HG02852 (cell line): ENCODE measurements around the gene ANKLE1.
"Not testable (repeated sequence)": the region's sequence is repeated elsewhere in the genome, so short reads cannot be mapped to it uniquely, and the experiment has no call there.

Source experiments
- ATAC-seq: cut with Tn5 transposase; IDR thresholded peaks from one replicate; pipeline ENCODE4 v1.9.1; 2021; ENCODE audit warnings: mild to moderate bottlenecking, moderate library complexity; ENCODE audit not compliant: unreplicated experiment

Gene ANKLE1

GRCh38 chr19:17246681-17247425 is 34.8 kb upstream of the ANKLE1 start:
- ATAC-seq: no peak

- no peak for ATAC-seq
These were observed 33.5 kb upstream of the ANKLE1 start for GRCh38 chr19:17248011-17248776.

GRCh38 chr19:17249887-17250548 is 31.7 kb upstream of the ANKLE1 start:
- no peak for ATAC-seq

- ATAC-seq: no peak
These were observed 27.1 kb upstream of the ANKLE1 start for GRCh38 chr19:17254636-17255035.

GRCh38 chr19:17255150-17255621 is 26.5 kb upstream of the ANKLE1 start:
- no peak for ATAC-seq

- ATAC-seq: no peak
These were observed 25.6 kb upstream of the ANKLE1 start for GRCh38 chr19:17256130-17256529.

- ATAC-seq: no peak
These were observed 22.5 kb upstream of the ANKLE1 start for GRCh38 chr19:17259118-17259780.

- no peak for ATAC-seq
These were observed 21.8 kb upstream of the ANKLE1 start for GRCh38 chr19:17259934-17260333.

GRCh38 chr19:17260842-17261325 is 20.8 kb upstream of the ANKLE1 start:
- ATAC-seq: peak; percentile 78

- no peak for ATAC-seq
These were observed 19.1 kb upstream of the ANKLE1 start for GRCh38 chr19:17262557-17262956.

- ATAC-seq: no peak
These were observed 17.7 kb upstream of the ANKLE1 start for GRCh38 chr19:17263712-17264640.

GRCh38 chr19:17264641-17264979 is 17.1 kb upstream of the ANKLE1 start, which contains the start of gene USHBP1:
USHBP1 (minus strand) TSS chr19:17264745; CDS start chr19:17264299, 446 bp downstream.
- no peak for ATAC-seq

- no peak for ATAC-seq
These were observed 15.7 kb upstream of the ANKLE1 start for GRCh38 chr19:17266026-17266425.

GRCh38 chr19:17266589-17266974 is 15.1 kb upstream of the ANKLE1 start:
- ATAC-seq: no peak

- peak; percentile 85 for ATAC-seq
These were observed 14.5 kb upstream of the ANKLE1 start, which contains the start of gene BABAM1 for GRCh38 chr19:17266975-17267788. BABAM1 (plus strand) TSS chr19:17267443; CDS start chr19:17268807, 1,364 bp downstream.

GRCh38 chr19:17268754-17269153 is 12.9 kb upstream of the ANKLE1 start:
- no peak for ATAC-seq

- ATAC-seq: not testable (repeated sequence)
These were observed 6.8 kb upstream of the ANKLE1 start for GRCh38 chr19:17274892-17275291.

- ATAC-seq: no peak
These were observed 6.1 kb upstream of the ANKLE1 start for GRCh38 chr19:17275441-17276175.
